H1 (cell line): ENCODE measurements around the gene BTBD9. TPM values are rescaled to one million over a fixed set of nuclear protein-coding genes. Genes with fewer than 3 reads are reported as not detected.

ENCODE experiments used
- CTCF ChIA-PET: fragments of 300-600 bp; sonication (Branson Sonifier 250); formaldehyde crosslinking; loops from one replicate; lab custom pipeline; 2021; ENCODE audit not compliant: partially characterized antibody; lab: Charles Lee
- POLR2A ChIA-PET: fragments of 300-600 bp; sonication (Branson Sonifier 250); formaldehyde crosslinking; loops from one replicate; lab custom pipeline; 2021; ENCODE audit warnings: inconsistent platforms; ENCODE audit not compliant: partially characterized antibody; lab: Charles Lee
- DNase-seq, 2 experiments: peaks; one replicate each; pipeline versions ENCODE4 v3.0.0 to v3.0.0-alpha.2; 2010 to 2022; ENCODE audit warnings: low spot score in 2 of 2, low read depth in 1 of 2, mixed read lengths in 1 of 2
- FAIRE-seq: peaks from 2 replicates; lab custom pipeline; 2011; peaks lifted over from hg19 to GRCh38; lab: Jason Lieb, UNC
- H2AFZ ChIP-seq: 2 replicates; pipeline ENCODE4 v1.8.1; 2012; ENCODE audit warnings: low read length, inconsistent platforms
- H2AK5ac ChIP-seq: 2 replicates; pipeline ENCODE4 v1.6.1; 2013; ENCODE audit warnings: low read depth, low read length
- H2BK120ac ChIP-seq: replicated peaks from 2 replicates; pipeline ENCODE3; 2013; ENCODE audit warnings: low read depth, low read length, inconsistent platforms
- H2BK12ac ChIP-seq: 2 replicates; pipeline ENCODE4 v1.6.1; 2013; ENCODE audit warnings: low read depth, low read length
- H2BK15ac ChIP-seq: 2 replicates; pipeline ENCODE4 v1.6.1; 2013; ENCODE audit warnings: low read length
- H2BK20ac ChIP-seq: 2 replicates; pipeline ENCODE4 v1.6.1; 2013; ENCODE audit warnings: low read length
- H2BK5ac ChIP-seq: 2 replicates; pipeline ENCODE4 v1.6.1; 2013; ENCODE audit warnings: low read depth, low read length
- H3K14ac ChIP-seq: 2 replicates; pipeline ENCODE4 v1.6.1; 2013; ENCODE audit warnings: inconsistent platforms; ENCODE audit not compliant: insufficient read length
- H3K18ac ChIP-seq: 2 replicates; pipeline ENCODE4 v1.6.1; 2013; ENCODE audit warnings: low read length; ENCODE audit errors: extremely low read depth
- H3K23ac ChIP-seq: 2 replicates; pipeline ENCODE4 v1.6.1; 2013; ENCODE audit warnings: inconsistent platforms; ENCODE audit not compliant: insufficient read length
- H3K23me2 ChIP-seq: 2 replicates; pipeline ENCODE4 v1.6.1; 2013; ENCODE audit warnings: low read depth, low read length
- H3K27ac ChIP-seq: 2 replicates; pipeline ENCODE4 v1.6.1; 2011; ENCODE audit warnings: low read depth, low read length, inconsistent platforms
- H3K27me3 ChIP-seq, 4 experiments: replicated peaks in 1 of 4; 1 replicate in 1 of 4; 2 replicates in 3 of 4; pipeline versions ENCODE4 v1.6.1 to v1.8.1; 2011 to 2013; ENCODE audit warnings: low read length in 3 of 4, mild to moderate bottlenecking in 3 of 4, inconsistent platforms in 2 of 4, mixed read lengths in 2 of 4, moderate library complexity in 1 of 4; ENCODE audit not compliant: control insufficient read depth in 3 of 4, insufficient read depth in 3 of 4; ENCODE audit errors: extremely low read depth in 1 of 4
- H3K36me3 ChIP-seq, 4 experiments: 2 replicates each; pipeline versions ENCODE4 v1.6.1 to v1.8.1; 2011 to 2013; ENCODE audit warnings: mild to moderate bottlenecking in 4 of 4, low read length in 3 of 4, moderate library complexity in 2 of 4, control low read depth in 1 of 4, inconsistent platforms in 1 of 4; ENCODE audit not compliant: insufficient read depth in 4 of 4, control insufficient read depth in 2 of 4
- H3K4ac ChIP-seq: replicated peaks from 2 replicates; pipeline ENCODE3; 2013; ENCODE audit warnings: low read length, low read depth, mixed read lengths, inconsistent platforms; ENCODE audit not compliant: insufficient read length
- H3K4me1 ChIP-seq, 4 experiments: replicated peaks in 1 of 4; 1 replicate in 1 of 4; 2 replicates in 3 of 4; pipeline versions ENCODE4 v1.6.1 to v1.8.1; 2011 to 2013; ENCODE audit warnings: low read length in 3 of 4, inconsistent platforms in 2 of 4, mixed read lengths in 1 of 4; ENCODE audit not compliant: insufficient read depth in 4 of 4, control insufficient read depth in 3 of 4
- H3K4me2 ChIP-seq, 2 experiments: 2 replicates each; pipeline versions ENCODE4 v1.6.1 to v1.8.1; 2011 to 2013; ENCODE audit warnings: low read depth in 2 of 2, low read length in 2 of 2, control low read depth in 1 of 2, inconsistent platforms in 1 of 2, mild to moderate bottlenecking in 1 of 2; ENCODE audit not compliant: insufficient read depth in 1 of 2
- H3K4me3 ChIP-seq, 4 experiments: fragments of 200-600, 300-600 bp in 1 of 4; sonication (generic), shearing (Covaris generic), sonication (Bioruptor Twin) in 1 of 4; 2 replicates each; pipeline versions ENCODE4 v1.5.1 to v1.8.1; 2011 to 2016; ENCODE audit warnings: low read length in 4 of 4, low read depth in 3 of 4, control low read depth in 2 of 4, inconsistent platforms in 2 of 4, mild to moderate bottlenecking in 2 of 4, mixed read lengths in 1 of 4, moderate library complexity in 1 of 4; ENCODE audit not compliant: insufficient read depth in 2 of 4; ENCODE audit errors: extremely low read depth in 1 of 4
- H3K56ac ChIP-seq: replicated peaks from 2 replicates; pipeline ENCODE3; 2013; ENCODE audit warnings: low read depth, mild to moderate bottlenecking, mixed read lengths, low read length, inconsistent platforms; ENCODE audit not compliant: insufficient read length
- H3K79me1 ChIP-seq: 2 replicates; pipeline ENCODE4 v1.6.1; 2013; ENCODE audit warnings: low read depth, low read length, control low read depth
- H3K79me2 ChIP-seq, 2 experiments: 2 replicates each; pipeline versions ENCODE4 v1.6.1 to v1.8.1; 2012 to 2013; ENCODE audit warnings: low read length in 2 of 2, mild to moderate bottlenecking in 2 of 2, inconsistent platforms in 1 of 2; ENCODE audit not compliant: insufficient read depth in 2 of 2, control insufficient read depth in 1 of 2
- H3K9ac ChIP-seq, 4 experiments: replicated peaks in 1 of 4; 1 replicate in 1 of 4; 2 replicates in 3 of 4; pipeline versions ENCODE4 v1.6.1 to v1.8.1; 2011 to 2013; ENCODE audit warnings: low read depth in 3 of 4, low read length in 3 of 4, control low read depth in 2 of 4, mild to moderate bottlenecking in 2 of 4, moderate library complexity in 2 of 4, inconsistent platforms in 1 of 4; ENCODE audit errors: extremely low read depth in 1 of 4
- H3K9me3 ChIP-seq, 2 experiments: 2 replicates each; pipeline versions ENCODE4 v1.6.1 to v1.8.1; 2012 to 2013; ENCODE audit warnings: mild to moderate bottlenecking in 2 of 2, moderate library complexity in 2 of 2, control low read depth in 1 of 2, inconsistent platforms in 1 of 2, low read depth in 1 of 2, low read length in 1 of 2, mixed read lengths in 1 of 2; ENCODE audit not compliant: insufficient read depth in 2 of 2
- H4K20me1 ChIP-seq, 2 experiments: replicated peaks in 1 of 2; 2 replicates each; pipeline versions ENCODE3 to v1.8.1; 2011 to 2013; ENCODE audit warnings: inconsistent platforms in 2 of 2, low read length in 2 of 2, mild to moderate bottlenecking in 1 of 2; ENCODE audit not compliant: insufficient read depth in 2 of 2, control insufficient read depth in 1 of 2
- H4K5ac ChIP-seq: 2 replicates; pipeline ENCODE4 v1.6.1; 2013; ENCODE audit warnings: low read length, low read depth, mixed read lengths, inconsistent platforms; ENCODE audit not compliant: insufficient read length
- H4K8ac ChIP-seq: 2 replicates; pipeline ENCODE4 v1.8.0; 2013; ENCODE audit warnings: mild to moderate bottlenecking, moderate library complexity, low read length, inconsistent platforms; ENCODE audit not compliant: insufficient read depth; ENCODE audit errors: extremely low read depth
- H4K91ac ChIP-seq: replicated peaks from 2 replicates; pipeline ENCODE3; 2013; ENCODE audit warnings: low read length, mixed read lengths, inconsistent platforms; ENCODE audit not compliant: insufficient read length
- KDM5A ChIP-seq: fragments of 200-600 bp; IDR thresholded peaks from 2 replicates; pipeline ENCODE4 v1.7.1; 2012; ENCODE audit warnings: mild to moderate bottlenecking, low read length, inconsistent platforms, mixed read lengths
- SRF ChIP-seq: IDR thresholded peaks from 2 replicates; pipeline ENCODE4 v1.6.1; 2011; ENCODE audit warnings: mild to moderate bottlenecking, low read depth, low read length, moderate library complexity
- WGBS, 2 experiments: shearing (Covaris generic) in 1 of 2; methylation state at CpG; one replicate each; pipeline versions ENCODE4 v1.1.6 to v1.1.7; 2013 to 2015; ENCODE audit warnings: low lambda C conversion rate in 2 of 2, mixed read lengths in 2 of 2, inconsistent platforms in 1 of 2, low coverage in 1 of 2, missing lambda C conversion rate in 1 of 2; ENCODE audit not compliant: insufficient replicate concordance in 2 of 2, insufficient coverage in 1 of 2, insufficient read length in 1 of 2; ENCODE audit errors: extremely low coverage in 1 of 2, missing lambda C conversion rate in 1 of 2; 5-methylcytosine and 5-hydroxymethylcytosine counted together
- polyA plus RNA-seq, 7 experiments: library from polyadenylated mRNA; depleted of rRNA in 3 of 7; stranded (reverse) in 5 of 7; unstranded in 2 of 7; fragments of >200 nt in 5 of 7; fragments of 200-250 nt in 2 of 7; gene quantifications; 1 replicate in 5 of 7; 2 replicates in 1 of 7; 4 replicates in 1 of 7; pipeline versions ENCODE4 v1.2.1 to v1.2.3, GENCODE V29; 2011 to 2013; ENCODE audit warnings: missing spikeins in 2 of 7, mixed read lengths in 2 of 7
- total RNA-seq: library from RNA; stranded (reverse); fragmentation: NEBNext Ultra II Directional; extraction: Animal tissue kit (Norgen Biotek cat#: 25700); gene quantifications from 2 replicates; pipeline ENCODE4 v1.2.1, GENCODE V29; 2021

Gene BTBD9
- total and polyA plus RNA-seq, 2 of the 8 experiments (the other 6 are each of a cell fraction or from before 2014, with no cell fraction given): 0.92 to 4.1 TPM

DNA sequence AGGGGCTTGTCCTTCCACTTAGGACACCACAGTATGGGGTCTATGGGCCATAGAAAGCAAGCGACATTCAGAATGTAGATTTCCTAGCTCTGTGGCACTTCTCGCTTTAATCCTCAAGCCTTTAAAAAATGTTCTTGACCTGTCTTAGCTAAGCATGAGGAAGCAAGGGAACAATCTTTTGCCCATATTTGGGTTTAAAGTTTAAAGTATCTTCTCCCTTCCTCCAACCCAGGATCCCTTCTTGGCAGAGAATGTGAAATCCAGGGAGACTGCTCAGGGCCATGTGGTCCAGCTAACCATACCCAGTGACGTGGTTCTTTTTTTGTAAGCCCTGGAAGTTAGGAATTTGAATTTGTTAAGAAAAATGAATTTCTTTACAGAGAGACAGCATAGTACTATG lies 289.9 kb downstream of the BTBD9 start:
- Histone ChIP-seq H4K91ac (no peak overlapping the region), H2BK20ac (no peak overlapping the region), H3K23me2 (no peaks in the 10 kb centered on the region; the same call in 1 of the 2 replicates), H3K14ac (no peak overlapping the region), H3K27me3 (no peaks in the 10 kb centered on the region), H2AK5ac (no peak overlapping the region), H3K4me1 (peaks cover 0 to 6% (median 4%) of the 10 kb centered on the region in 4 experiments; a peak in 2 of 7 replicates), H2BK5ac (no peak overlapping the region), H3K4ac (no peak overlapping the region), H3K9me3 (no peaks in the 10 kb centered on the region), H4K5ac (no peak overlapping the region), H3K27ac (no peak overlapping the region), H3K79me2 (no peaks in the 10 kb centered on the region), H3K23ac (no peak overlapping the region), H4K20me1 (no peaks in the 10 kb centered on the region), H3K79me1 (no peaks in the 10 kb centered on the region), H2BK15ac (no peak overlapping the region), H4K8ac (no peak overlapping the region), H3K4me3 (no peak overlapping the region), H2AFZ (no peak overlapping the region), H2BK120ac (no peak overlapping the region), H3K56ac (no peak overlapping the region), H3K4me2 (no peak overlapping the region), H3K18ac (no peak overlapping the region), H3K36me3 (no peaks in the 10 kb centered on the region), H2BK12ac (no peak overlapping the region), H3K9ac (no peak overlapping the region)
- DNase-seq (no peak), FAIRE-seq (no peak)
- ChIA-PET POLR2A (no interaction called here), CTCF (interaction anchor here (1.2 to 1.7 kb wide), 2 partner anchors 13 to 15 kb away, joined by 3 to 5 read pairs; no protein-coding TSS in a partner anchor)
- TF ChIP-seq SRF (peak; percentile 69), KDM5A (no peak)
- WGBS, 2 experiments: 85% methylated on average over 3 of the region's 3 CpGs; no CpG with 5 or more reads in 1 of the 2 experiments
